ENCODE data around the gene PHACTR3. TPM values are rescaled to one million over a fixed set of nuclear protein-coding genes. Genes with fewer than 3 reads are reported as not detected.

The PHACTR3 gene
- total RNA-seq, 1 donor from 2014 or later, result 1.0 TPM

- Histone ChIP-seq H3K4me1 (ENCODE audit: control insufficient read depth in 3 of 3, insufficient read depth in 3 of 3, low read length in 3 of 3) (peaks cover 2 to 6% (median 5%) of the 10 kb centered on the region in 3 donors), H3K9ac (ENCODE audit: low read depth in 1 of 3, low read length in 3 of 3) (no peak overlapping the region), H3K27ac (ENCODE audit: low read depth, low read length) (no peak overlapping the region), H3K9me3 (ENCODE audit: control insufficient read depth in 3 of 3, low read length in 3 of 3) (no peaks in the 10 kb centered on the region), H3K36me3 (ENCODE audit: control insufficient read depth in 3 of 3, insufficient read depth in 3 of 3, low read length in 3 of 3) (no peaks in the 10 kb centered on the region), H3K27me3 (ENCODE audit: control insufficient read depth in 3 of 3, insufficient read depth in 3 of 3, low read length in 3 of 3) (peaks cover 33 to 66% (median 62%) of the 10 kb centered on the region in 3 donors), H3K4me3 (ENCODE audit: low read length in 3 of 3) (no peak overlapping the region)
These were observed 24.0 kb upstream of the PHACTR3 start for GRCh38 chr20:59580146-59580946.

GRCh38 chr20:59580991-59581401 lies 23.3 kb upstream of the PHACTR3 start:
- peaks cover 2 to 6% (median 5%) of the 10 kb centered on the region in 3 donors for H3K4me1 ChIP-seq (ENCODE audit: control insufficient read depth in 3 of 3, insufficient read depth in 3 of 3, low read length in 3 of 3)
- H3K9ac ChIP-seq (ENCODE audit: low read depth in 1 of 3, low read length in 3 of 3), result no peak overlapping the region

GRCh38 chr20:59581993-59582679 lies 22.2 kb upstream of the PHACTR3 start:
- peaks cover 2 to 6% (median 5%) of the 10 kb centered on the region in 3 donors for H3K4me1 ChIP-seq (ENCODE audit: control insufficient read depth in 3 of 3, insufficient read depth in 3 of 3, low read length in 3 of 3)
- H3K9ac ChIP-seq (ENCODE audit: low read depth in 1 of 3, low read length in 3 of 3), result no peak overlapping the region
- H3K27me3 ChIP-seq (ENCODE audit: control insufficient read depth in 3 of 3, insufficient read depth in 3 of 3, low read length in 3 of 3), result peaks cover 19 to 57% (median 44%) of the 10 kb centered on the region in 3 donors
- H3K36me3 ChIP-seq (ENCODE audit: control insufficient read depth in 3 of 3, insufficient read depth in 3 of 3, low read length in 3 of 3), result no peaks in the 10 kb centered on the region
- H3K4me3 ChIP-seq (ENCODE audit: low read length in 3 of 3), result no peak overlapping the region
- H3K27ac ChIP-seq (ENCODE audit: low read depth, low read length), result no peak overlapping the region
- H3K9me3 ChIP-seq (ENCODE audit: control insufficient read depth in 3 of 3, low read length in 3 of 3), result peaks cover 0 to 2% (median 0%) of the 10 kb centered on the region in 3 donors

More at GRCh38 chr20:59580991-59581401, 23.3 kb upstream of the PHACTR3 start:
- Histone ChIP-seq H3K9me3 (ENCODE audit: control insufficient read depth in 3 of 3, low read length in 3 of 3) (no peaks in the 10 kb centered on the region), H3K27ac (ENCODE audit: low read depth, low read length) (no peak overlapping the region), H3K36me3 (ENCODE audit: control insufficient read depth in 3 of 3, insufficient read depth in 3 of 3, low read length in 3 of 3) (no peaks in the 10 kb centered on the region), H3K4me3 (ENCODE audit: low read length in 3 of 3) (no peak overlapping the region), H3K27me3 (ENCODE audit: control insufficient read depth in 3 of 3, insufficient read depth in 3 of 3, low read length in 3 of 3) (peaks cover 27 to 61% (median 55%) of the 10 kb centered on the region in 3 donors)

DNA sequence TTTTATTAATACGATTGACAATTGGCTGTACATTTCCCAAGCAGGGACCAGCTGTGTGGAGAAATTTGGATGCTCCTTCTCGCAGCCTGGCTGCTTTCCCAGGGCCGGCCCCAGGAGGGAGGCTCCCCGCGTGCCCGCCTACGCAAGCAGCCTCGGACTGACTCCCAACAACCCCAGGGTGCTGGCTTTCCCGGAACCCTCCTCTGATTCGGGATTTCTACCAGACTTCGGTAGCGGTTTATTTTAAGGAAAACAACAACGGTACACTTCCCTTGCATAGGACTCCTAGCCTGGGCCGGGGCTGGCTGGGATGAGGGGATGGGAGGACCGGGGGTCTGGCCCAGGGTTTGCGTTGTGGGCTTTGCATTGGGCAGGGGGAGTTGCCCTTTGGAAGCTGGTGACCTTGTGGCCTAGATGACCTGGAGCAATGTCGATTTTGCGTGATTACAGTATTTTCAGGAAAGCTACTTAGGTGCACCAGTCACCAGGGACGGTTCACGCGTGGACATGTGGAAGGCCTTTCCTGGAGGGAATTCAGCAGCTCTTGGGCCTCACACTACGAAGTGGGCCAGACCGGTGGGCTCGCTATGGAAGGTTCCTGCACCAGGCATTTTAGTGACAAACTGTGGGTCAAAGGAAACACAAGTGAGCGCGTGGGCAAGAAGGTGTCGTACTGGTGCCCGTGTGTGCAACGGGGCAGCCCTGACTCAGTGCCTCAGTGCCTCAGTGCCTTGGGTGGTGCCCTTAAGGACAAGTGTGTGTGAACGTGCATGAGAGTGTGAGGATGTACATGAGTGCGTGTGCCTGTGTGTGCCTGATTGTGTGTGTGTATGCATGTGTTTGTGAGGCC lies 20.7 kb upstream of the PHACTR3 start:
- Histone ChIP-seq H3K4me1 (ENCODE audit: control insufficient read depth in 3 of 3, insufficient read depth in 3 of 3, low read length in 3 of 3) (peaks cover 2 to 6% (median 5%) of the 10 kb centered on the region in 3 donors), H3K27ac (ENCODE audit: low read depth, low read length) (no peak overlapping the region), H3K4me3 (ENCODE audit: low read length in 3 of 3) (no peak overlapping the region), H3K9ac (ENCODE audit: low read depth in 1 of 3, low read length in 3 of 3) (no peak overlapping the region), H3K36me3 (ENCODE audit: control insufficient read depth in 3 of 3, insufficient read depth in 3 of 3, low read length in 3 of 3) (no peaks in the 10 kb centered on the region), H3K27me3 (ENCODE audit: control insufficient read depth in 3 of 3, insufficient read depth in 3 of 3, low read length in 3 of 3) (peaks cover 8 to 48% (median 38%) of the 10 kb centered on the region in 3 donors), H3K9me3 (ENCODE audit: control insufficient read depth in 3 of 3, low read length in 3 of 3) (peaks cover 0 to 8% (median 2%) of the 10 kb centered on the region in 3 donors)

GRCh38 chr20:59584278-59584925 lies 19.9 kb upstream of the PHACTR3 start:
- H3K27ac ChIP-seq (ENCODE audit: low read depth, low read length), result no peak overlapping the region
- no peak overlapping the region for H3K4me3 ChIP-seq (ENCODE audit: low read length in 3 of 3)
- peaks cover 2 to 6% (median 5%) of the 10 kb centered on the region in 3 donors for H3K4me1 ChIP-seq (ENCODE audit: control insufficient read depth in 3 of 3, insufficient read depth in 3 of 3, low read length in 3 of 3)
- no peaks in the 10 kb centered on the region for H3K36me3 ChIP-seq (ENCODE audit: control insufficient read depth in 3 of 3, insufficient read depth in 3 of 3, low read length in 3 of 3)
- H3K27me3 ChIP-seq (ENCODE audit: control insufficient read depth in 3 of 3, insufficient read depth in 3 of 3, low read length in 3 of 3), result peaks cover 4 to 42% (median 31%) of the 10 kb centered on the region in 3 donors
- no peak overlapping the region for H3K9ac ChIP-seq (ENCODE audit: low read depth in 1 of 3, low read length in 3 of 3)
- peaks cover 0 to 8% (median 2%) of the 10 kb centered on the region in 3 donors for H3K9me3 ChIP-seq (ENCODE audit: control insufficient read depth in 3 of 3, low read length in 3 of 3)

DNA sequence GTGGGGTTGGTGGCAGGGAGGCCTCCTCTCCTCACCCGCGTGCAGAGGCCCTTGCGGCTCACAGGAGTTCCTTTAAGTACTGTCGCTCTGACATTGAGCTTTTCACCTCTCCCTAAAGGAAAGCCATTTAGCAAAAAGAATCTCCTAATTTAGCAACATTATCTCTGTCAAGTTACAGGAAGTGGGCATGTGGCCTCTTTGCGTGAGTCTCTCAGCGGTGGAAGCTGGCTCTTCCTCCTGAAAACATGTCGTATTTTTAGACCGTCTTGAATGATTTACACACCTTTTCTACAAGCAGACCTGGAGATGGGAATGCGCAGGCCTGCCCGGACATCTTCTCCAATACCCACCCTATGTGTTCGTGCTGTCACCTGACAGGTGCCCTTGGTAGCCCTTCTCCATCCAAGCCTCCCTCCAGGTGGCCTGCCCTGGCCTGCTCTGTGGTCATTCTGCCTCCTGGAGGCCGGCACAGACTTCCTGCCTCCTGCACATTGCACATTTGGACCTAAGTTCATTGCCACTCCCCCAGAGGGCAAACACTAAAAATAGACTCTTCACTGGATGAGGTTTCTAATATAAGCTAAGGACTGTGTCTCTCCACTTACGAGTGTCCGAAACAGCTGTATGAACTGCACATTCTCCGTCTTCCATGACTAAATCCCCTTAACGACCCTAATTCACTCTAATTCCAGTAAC lies 18.5 kb upstream of the PHACTR3 start:
- H3K27me3 ChIP-seq (ENCODE audit: control insufficient read depth in 3 of 3, insufficient read depth in 3 of 3, low read length in 3 of 3), result peaks cover 4 to 36% (median 26%) of the 10 kb centered on the region in 3 donors
- H3K9me3 ChIP-seq (ENCODE audit: control insufficient read depth in 3 of 3, low read length in 3 of 3), result peaks cover 2 to 8% (median 4%) of the 10 kb centered on the region in 3 donors
- H3K9ac ChIP-seq (ENCODE audit: low read depth in 1 of 3, low read length in 3 of 3), result no peak overlapping the region
- H3K4me3 ChIP-seq (ENCODE audit: low read length in 3 of 3), result no peak overlapping the region
- no peak overlapping the region for H3K27ac ChIP-seq (ENCODE audit: low read depth, low read length)
- H3K4me1 ChIP-seq (ENCODE audit: control insufficient read depth in 3 of 3, insufficient read depth in 3 of 3, low read length in 3 of 3), result peaks cover 2 to 6% (median 5%) of the 10 kb centered on the region in 3 donors
- no peaks in the 10 kb centered on the region for H3K36me3 ChIP-seq (ENCODE audit: control insufficient read depth in 3 of 3, insufficient read depth in 3 of 3, low read length in 3 of 3)

- H3K4me3 ChIP-seq (ENCODE audit: low read length in 3 of 3), result no peak overlapping the region
- H3K27ac ChIP-seq (ENCODE audit: low read depth, low read length), result no peak overlapping the region
- H3K9ac ChIP-seq (ENCODE audit: low read depth in 1 of 3, low read length in 3 of 3), result no peak overlapping the region
- no peaks in the 10 kb centered on the region for H3K36me3 ChIP-seq (ENCODE audit: control insufficient read depth in 3 of 3, insufficient read depth in 3 of 3, low read length in 3 of 3)
- H3K9me3 ChIP-seq (ENCODE audit: control insufficient read depth in 3 of 3, low read length in 3 of 3), result peaks cover 2 to 10% (median 4%) of the 10 kb centered on the region in 3 donors
- H3K4me1 ChIP-seq (ENCODE audit: control insufficient read depth in 3 of 3, insufficient read depth in 3 of 3, low read length in 3 of 3), result peaks cover 2 to 6% (median 5%) of the 10 kb centered on the region in 3 donors
- peaks cover 4 to 34% (median 22%) of the 10 kb centered on the region in 3 donors for H3K27me3 ChIP-seq (ENCODE audit: control insufficient read depth in 3 of 3, insufficient read depth in 3 of 3, low read length in 3 of 3)
These were observed 17.7 kb upstream of the PHACTR3 start for GRCh38 chr20:59586613-59587012.

GRCh38 chr20:59587570-59587969 lies 16.8 kb upstream of the PHACTR3 start:
- Histone ChIP-seq H3K9ac (ENCODE audit: low read depth in 1 of 3, low read length in 3 of 3) (no peak overlapping the region), H3K4me3 (ENCODE audit: low read length in 3 of 3) (no peak overlapping the region), H3K36me3 (ENCODE audit: control insufficient read depth in 3 of 3, insufficient read depth in 3 of 3, low read length in 3 of 3) (no peaks in the 10 kb centered on the region), H3K27ac (ENCODE audit: low read depth, low read length) (no peak overlapping the region), H3K9me3 (ENCODE audit: control insufficient read depth in 3 of 3, low read length in 3 of 3) (peaks cover 2 to 10% (median 4%) of the 10 kb centered on the region in 3 donors), H3K27me3 (ENCODE audit: control insufficient read depth in 3 of 3, insufficient read depth in 3 of 3, low read length in 3 of 3) (peaks cover 4 to 27% (median 22%) of the 10 kb centered on the region in 3 donors), H3K4me1 (ENCODE audit: control insufficient read depth in 3 of 3, insufficient read depth in 3 of 3, low read length in 3 of 3) (peaks cover 2 to 6% (median 5%) of the 10 kb centered on the region in 3 donors)
